ENCODE results near the gene PEAK1. TPM values are rescaled to one million over a fixed set of nuclear protein-coding genes. Genes with fewer than 3 reads are reported as not detected.
"Not testable (repeated sequence)": the region's sequence is repeated elsewhere in the genome, so short reads cannot be mapped to it uniquely, and the experiment has no call there.

PEAK1 gene
- total and polyA plus RNA-seq, 3 donors from 2014 or later = 33.2 to 130 (median 107) TPM

- Histone ChIP-seq H3K4me1 (no peaks in the 10 kb centered on the region), H3K27me3 (no peaks in the 10 kb centered on the region), H3K4me3 (no peak overlapping the region), H3K36me3 (ENCODE audit: low read depth, missing control alignments) (no peaks in the 10 kb centered on the region), H3K27ac (no peak overlapping the region), H3K9me3 (no peaks in the 10 kb centered on the region)
- no peak for DNase-seq
- TF ChIP-seq, protein P1, sequence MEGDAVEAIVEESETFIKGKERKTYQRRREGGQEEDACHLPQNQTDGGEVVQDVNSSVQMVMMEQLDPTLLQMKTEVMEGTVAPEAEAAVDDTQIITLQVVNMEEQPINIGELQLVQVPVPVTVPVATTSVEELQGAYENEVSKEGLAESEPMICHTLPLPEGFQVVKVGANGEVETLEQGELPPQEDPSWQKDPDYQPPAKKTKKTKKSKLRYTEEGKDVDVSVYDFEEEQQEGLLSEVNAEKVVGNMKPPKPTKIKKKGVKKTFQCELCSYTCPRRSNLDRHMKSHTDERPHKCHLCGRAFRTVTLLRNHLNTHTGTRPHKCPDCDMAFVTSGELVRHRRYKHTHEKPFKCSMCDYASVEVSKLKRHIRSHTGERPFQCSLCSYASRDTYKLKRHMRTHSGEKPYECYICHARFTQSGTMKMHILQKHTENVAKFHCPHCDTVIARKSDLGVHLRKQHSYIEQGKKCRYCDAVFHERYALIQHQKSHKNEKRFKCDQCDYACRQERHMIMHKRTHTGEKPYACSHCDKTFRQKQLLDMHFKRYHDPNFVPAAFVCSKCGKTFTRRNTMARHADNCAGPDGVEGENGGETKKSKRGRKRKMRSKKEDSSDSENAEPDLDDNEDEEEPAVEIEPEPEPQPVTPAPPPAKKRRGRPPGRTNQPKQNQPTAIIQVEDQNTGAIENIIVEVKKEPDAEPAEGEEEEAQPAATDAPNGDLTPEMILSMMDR (IDR thresholded peaks at IDR 0.05) = no peak
- TF ChIP-seq POLR2A (IDR thresholded peaks at IDR 0.05) = no peak
- intact Hi-C loops (cut with DNase I; ENCODE audit: low total_unique reads) = no loop called here
- 87 to 92% methylated on average over 7 of the region's 7 CpGs for WGBS, 2 donors
These were observed 256.0 kb downstream of the PEAK1 start for GRCh38 chr15:77163781-77164384.

DNA sequence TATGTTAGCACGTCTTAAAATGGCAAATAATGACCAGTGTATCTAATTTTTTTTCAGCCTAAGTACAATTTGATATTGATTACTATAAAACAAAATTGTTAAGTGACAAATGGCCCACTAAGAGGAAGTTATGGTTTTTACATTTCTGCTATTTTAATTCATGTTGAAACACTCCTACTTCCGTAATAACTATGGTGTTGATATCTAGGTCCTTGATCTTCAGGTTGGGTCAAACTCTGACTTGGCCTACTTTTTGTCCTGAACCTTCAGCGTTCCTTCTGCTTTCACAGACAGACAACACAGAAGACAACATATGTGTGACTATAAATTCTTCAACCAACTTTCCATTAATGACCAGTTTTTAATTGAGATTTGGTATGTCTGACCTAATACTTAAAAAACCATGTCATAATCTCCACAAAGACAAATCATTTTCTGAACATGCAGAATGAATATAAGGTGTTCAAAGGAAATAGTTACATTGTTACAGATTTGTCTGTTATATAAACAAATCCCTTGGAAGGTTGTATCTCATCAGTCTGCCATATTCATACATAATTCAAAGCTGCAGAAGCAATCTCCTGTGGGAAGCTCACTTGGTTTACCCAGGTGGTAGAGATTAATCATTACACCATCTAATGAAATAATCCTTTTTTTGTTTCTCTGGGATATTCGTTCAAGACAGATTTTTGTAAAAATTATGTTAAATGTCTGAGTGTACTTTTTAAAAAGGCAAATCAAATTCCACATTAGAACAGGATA, 256.9 kb downstream of the PEAK1 start:
- Histone ChIP-seq H3K9me3 (no peaks in the 10 kb centered on the region), H3K4me3 (no peak overlapping the region), H3K27me3 (no peaks in the 10 kb centered on the region), H3K4me1 (no peaks in the 10 kb centered on the region), H3K36me3 (ENCODE audit: low read depth, missing control alignments) (no peaks in the 10 kb centered on the region), H3K27ac (no peak overlapping the region)
- 77 to 79% methylated on average over 4 of the region's 4 CpGs for WGBS, 2 donors
- intact Hi-C loops (cut with DNase I; ENCODE audit: low total_unique reads) = no loop called here
- no peak for DNase-seq
- TF ChIP-seq POLR2A (IDR thresholded peaks at IDR 0.05) = no peak
- TF ChIP-seq, protein P1 (IDR thresholded peaks at IDR 0.05) = no peak

DNA sequence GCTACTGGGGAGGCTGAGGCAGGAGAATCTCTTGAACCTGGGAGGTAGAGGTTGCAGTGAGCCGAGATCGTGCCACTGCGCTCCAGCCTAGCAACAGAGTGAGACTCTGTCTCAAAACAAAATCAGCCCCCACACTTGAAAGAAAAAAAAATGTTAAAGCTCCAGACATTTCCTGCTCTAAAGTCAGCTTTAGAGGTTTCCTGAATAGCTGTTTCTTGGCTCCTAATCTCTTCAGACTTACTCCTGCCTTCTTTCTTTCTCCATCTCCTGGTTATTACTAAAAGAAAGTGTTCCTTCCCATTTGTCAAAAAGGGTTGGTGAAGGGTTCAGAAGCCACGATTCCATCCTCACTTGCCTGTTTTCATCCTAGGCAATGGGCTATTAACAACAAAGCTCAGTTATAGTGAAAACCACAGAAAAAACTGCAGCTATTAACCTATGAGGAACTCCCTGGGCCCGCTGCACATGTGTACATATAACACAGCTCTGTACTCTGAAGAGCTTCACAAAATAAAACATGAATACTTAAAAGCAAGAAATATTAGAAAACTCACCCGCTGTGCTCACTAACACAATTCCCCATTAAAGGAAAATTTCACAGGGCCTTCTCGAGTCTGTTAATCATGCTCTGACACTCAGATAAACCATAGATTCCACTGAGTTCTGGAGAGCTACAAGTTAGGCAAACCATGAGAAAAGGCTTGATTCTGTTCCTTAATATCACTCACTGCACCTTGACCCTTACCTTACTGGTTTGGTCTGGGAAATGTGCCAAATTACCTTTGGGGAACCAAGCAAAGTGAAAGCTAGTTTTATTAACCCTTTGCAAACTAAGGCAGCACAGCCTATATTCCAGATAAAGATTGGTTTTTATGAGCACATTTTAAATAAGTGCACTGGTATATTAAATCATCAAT, 259.1 kb downstream of the PEAK1 start:
- DNase-seq = no peak
- Histone ChIP-seq H3K4me1 (no peaks in the 10 kb centered on the region), H3K27ac (no peak overlapping the region), H3K9me3 (no peaks in the 10 kb centered on the region), H3K36me3 (ENCODE audit: low read depth, missing control alignments) (no peaks in the 10 kb centered on the region), H3K4me3 (no peak overlapping the region), H3K27me3 (no peaks in the 10 kb centered on the region)
- WGBS, 2 donors = 71 to 77% methylated on average over 7 of the region's 7 CpGs
- TF ChIP-seq, protein P1 (IDR thresholded peaks at IDR 0.05) = no peak
- TF ChIP-seq POLR2A (IDR thresholded peaks at IDR 0.05) = no peak
- intact Hi-C loops (cut with DNase I; ENCODE audit: low total_unique reads) = no loop called here

- intact Hi-C loops (cut with DNase I; ENCODE audit: low total_unique reads); H3K27ac ChIP-seq; DNase-seq; H3K9me3 ChIP-seq; H3K36me3 ChIP-seq (ENCODE audit: low read depth, missing control alignments); H3K4me3 ChIP-seq; H3K27me3 ChIP-seq; H3K4me1 ChIP-seq: not testable (repeated sequence)
- WGBS, 2 donors = 93% methylated on average over 9 to 11 of the region's 11 CpGs
These were observed 263.9 kb downstream of the PEAK1 start for GRCh38 chr15:77156000-77156399.

DNA sequence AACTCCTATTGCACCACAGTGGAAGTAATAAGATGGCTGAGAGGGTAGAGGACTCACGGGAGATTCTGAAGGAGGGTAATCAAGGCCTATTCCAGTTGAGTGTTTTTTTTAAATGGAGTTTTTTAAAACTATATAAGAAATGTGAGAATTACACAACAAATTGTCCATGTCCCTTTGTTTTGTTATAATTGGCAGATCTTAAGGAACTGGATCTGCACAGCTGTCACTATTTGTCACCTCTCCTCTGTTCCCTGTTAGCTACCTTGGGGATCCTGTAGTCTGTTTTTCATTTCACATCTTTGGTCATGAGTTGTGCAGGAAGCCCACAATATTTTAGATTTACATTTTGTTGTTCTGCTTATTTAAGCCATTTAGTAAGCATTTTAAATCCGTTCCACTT, 271.7 kb downstream of the PEAK1 start:
- no peaks in the 10 kb centered on the region for H3K27me3 ChIP-seq
- DNase-seq = no peak
- H3K4me1 ChIP-seq = peaks cover 4% of the 10 kb centered on the region
- no peak overlapping the region for H3K27ac ChIP-seq
- no peaks in the 10 kb centered on the region for H3K36me3 ChIP-seq (ENCODE audit: low read depth, missing control alignments)
- TF ChIP-seq, protein P1 (IDR thresholded peaks at IDR 0.05) = no peak
- TF ChIP-seq POLR2A (IDR thresholded peaks at IDR 0.05) = no peak
- WGBS, 2 donors = 88 to 95% methylated on average over 2 of the region's 2 CpGs
- H3K4me3 ChIP-seq = no peak overlapping the region
- intact Hi-C loops (cut with DNase I; ENCODE audit: low total_unique reads) = no loop called here
- no peaks in the 10 kb centered on the region for H3K9me3 ChIP-seq
